Thyroid gland (tissue), 4 donors: Measurements from ENCODE around the gene FYN.

Source experiments
- POLR2A ChIP-seq, 2 donors: fragments of 450-650 bp; IDR thresholded peaks; one replicate each; pipeline ENCODE4 v1.6.1; 2017; ENCODE audit warnings: antibody characterized with exemption in 2 of 2, mild to moderate bottlenecking in 2 of 2, moderate library complexity in 1 of 2
- TF ChIP-seq, protein P1 (sequence below), 6 experiments: fragments of 200-600 bp in 3 of 6; fragments of 450-650 bp in 3 of 6; sonication (generic) in 3 of 6; IDR thresholded peaks; one replicate each; pipeline ENCODE4 v1.5.1; 2016 to 2019; ENCODE audit warnings: antibody characterized with exemption in 6 of 6, mild to moderate bottlenecking in 2 of 6, inconsistent platforms in 1 of 6, moderate library complexity in 1 of 6

DNA sequence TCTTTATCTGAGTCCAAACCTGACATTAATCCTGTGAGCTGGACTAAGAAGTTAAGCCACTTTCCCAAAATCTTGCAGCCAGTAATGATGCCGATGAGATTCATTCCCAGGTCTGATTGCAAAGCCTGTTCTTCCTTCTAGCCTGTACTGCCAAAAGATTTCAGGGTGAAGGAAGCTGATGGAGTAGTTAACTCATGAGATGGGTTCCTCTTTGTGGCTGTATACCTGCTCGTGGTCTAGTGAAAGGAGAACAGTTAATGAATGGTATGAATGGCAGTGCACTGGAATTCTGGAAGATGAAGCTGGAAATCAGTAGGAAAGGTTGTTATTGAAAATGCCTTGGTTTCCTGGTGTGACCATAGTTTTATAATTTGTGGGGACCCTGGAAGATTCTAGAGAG lies 112.0 kb downstream of the FYN start:
- TF ChIP-seq, protein P1, sequence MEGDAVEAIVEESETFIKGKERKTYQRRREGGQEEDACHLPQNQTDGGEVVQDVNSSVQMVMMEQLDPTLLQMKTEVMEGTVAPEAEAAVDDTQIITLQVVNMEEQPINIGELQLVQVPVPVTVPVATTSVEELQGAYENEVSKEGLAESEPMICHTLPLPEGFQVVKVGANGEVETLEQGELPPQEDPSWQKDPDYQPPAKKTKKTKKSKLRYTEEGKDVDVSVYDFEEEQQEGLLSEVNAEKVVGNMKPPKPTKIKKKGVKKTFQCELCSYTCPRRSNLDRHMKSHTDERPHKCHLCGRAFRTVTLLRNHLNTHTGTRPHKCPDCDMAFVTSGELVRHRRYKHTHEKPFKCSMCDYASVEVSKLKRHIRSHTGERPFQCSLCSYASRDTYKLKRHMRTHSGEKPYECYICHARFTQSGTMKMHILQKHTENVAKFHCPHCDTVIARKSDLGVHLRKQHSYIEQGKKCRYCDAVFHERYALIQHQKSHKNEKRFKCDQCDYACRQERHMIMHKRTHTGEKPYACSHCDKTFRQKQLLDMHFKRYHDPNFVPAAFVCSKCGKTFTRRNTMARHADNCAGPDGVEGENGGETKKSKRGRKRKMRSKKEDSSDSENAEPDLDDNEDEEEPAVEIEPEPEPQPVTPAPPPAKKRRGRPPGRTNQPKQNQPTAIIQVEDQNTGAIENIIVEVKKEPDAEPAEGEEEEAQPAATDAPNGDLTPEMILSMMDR (IDR thresholded peaks at IDR 0.05), result no peak
- TF ChIP-seq POLR2A (IDR thresholded peaks at IDR 0.05), result no peak
